Fibroblast of lung (primary cell): Measurements from ENCODE around the gene OR1L1. TPM values are rescaled to one million over a fixed set of nuclear protein-coding genes. Genes with fewer than 3 reads are reported as not detected.

ENCODE experiments used
- DNase-seq, 2 donors: peaks; one replicate each; pipeline versions ENCODE4 v3.0.0 to v3.0.0-alpha.2; 2010; ENCODE audit warnings: low read depth in 2 of 2
- H2AFZ ChIP-seq: 2 replicates; pipeline ENCODE4 v1.5.1; 2012; ENCODE audit warnings: low read length, control low read depth, inconsistent platforms
- H3K27ac ChIP-seq: 2 replicates; pipeline ENCODE4 v1.5.1; 2011; ENCODE audit warnings: low read length, control low read depth; ENCODE audit not compliant: insufficient read depth
- H3K27me3 ChIP-seq: 2 replicates; pipeline ENCODE4 v1.5.1; 2011; ENCODE audit warnings: mild to moderate bottlenecking, low read length; ENCODE audit not compliant: control insufficient read depth, insufficient read depth
- H3K36me3 ChIP-seq: 2 replicates; pipeline ENCODE4 v1.5.1; 2011; ENCODE audit warnings: low read length; ENCODE audit not compliant: control insufficient read depth, insufficient read depth
- H3K4me1 ChIP-seq: 2 replicates; pipeline ENCODE4 v1.5.1; 2011; ENCODE audit warnings: low read length; ENCODE audit not compliant: control insufficient read depth, insufficient read depth; ENCODE audit errors: extremely low read depth
- H3K4me2 ChIP-seq: 2 replicates; pipeline ENCODE4 v1.5.1; 2011; ENCODE audit warnings: low read length, control low read depth; ENCODE audit not compliant: insufficient read depth; ENCODE audit errors: extremely low read depth
- H3K4me3 ChIP-seq, 4 experiments: fragments of 200-600 bp in 1 of 4; sonication (generic) in 1 of 4; replicated peaks in 1 of 4; 2 replicates each; pipeline ENCODE4 v1.5.1; 2011 to 2016; ENCODE audit warnings: low read length in 4 of 4, low read depth in 3 of 4, mild to moderate bottlenecking in 3 of 4, control low read depth in 2 of 4, inconsistent platforms in 1 of 4, mixed read lengths in 1 of 4; ENCODE audit not compliant: insufficient read depth in 1 of 4; ENCODE audit errors: control extremely low read depth in 1 of 4
- H3K79me2 ChIP-seq: 2 replicates; pipeline ENCODE4 v1.5.1; 2012; ENCODE audit warnings: mild to moderate bottlenecking, low read length, inconsistent platforms; ENCODE audit not compliant: control insufficient read depth, insufficient read depth
- H3K9ac ChIP-seq: 2 replicates; pipeline ENCODE4 v1.5.1; 2011; ENCODE audit warnings: mild to moderate bottlenecking, low read length, control low read depth; ENCODE audit not compliant: insufficient read depth
- H3K9me3 ChIP-seq: 2 replicates; pipeline ENCODE4 v1.5.1; 2012; ENCODE audit warnings: low read depth, low read length; ENCODE audit not compliant: control insufficient read depth, insufficient read depth
- H4K20me1 ChIP-seq: 2 replicates; pipeline ENCODE4 v1.5.1; 2011; ENCODE audit warnings: low read length; ENCODE audit not compliant: control insufficient read depth, insufficient read depth; ENCODE audit errors: extremely low read depth
- EZH2 ChIP-seq: IDR thresholded peaks from 2 replicates; pipeline ENCODE4 v1.5.1; 2012; ENCODE audit warnings: low read length, control low read depth, mild to moderate bottlenecking; ENCODE audit errors: missing control alignments
- polyA plus RNA-seq, 2 donors: library from polyadenylated mRNA; depleted of rRNA in 1 of 2; stranded (reverse) in 1 of 2; unstranded in 1 of 2; fragments of >200 nt; gene quantifications; 2 replicates each; pipeline ENCODE4 v1.2.1, GENCODE V29; 2011 to 2012; ENCODE audit warnings: missing spikeins in 1 of 2
- total RNA-seq: library from RNA; depleted of rRNA; stranded (reverse); fragments of >200 nt; gene quantifications from 2 replicates; pipeline ENCODE4 v1.2.1, GENCODE V29; 2014
- TF ChIP-seq, protein P1 (sequence below), 2 donors: IDR thresholded peaks in 1 of 2; conservative IDR thresholded peaks in 1 of 2; 1 replicate in 1 of 2; 2 replicates in 1 of 2; pipeline ENCODE4 v1.5.1; 2011 to 2012; ENCODE audit warnings: low read length in 2 of 2, control low read depth in 1 of 2, inconsistent platforms in 1 of 2, low read depth in 1 of 2, mild to moderate bottlenecking in 1 of 2

OR1L1 gene
- total and polyA plus RNA-seq, 2 donors (not counting 1 experiment from before 2014, with no cell fraction given): not detected

DNA sequence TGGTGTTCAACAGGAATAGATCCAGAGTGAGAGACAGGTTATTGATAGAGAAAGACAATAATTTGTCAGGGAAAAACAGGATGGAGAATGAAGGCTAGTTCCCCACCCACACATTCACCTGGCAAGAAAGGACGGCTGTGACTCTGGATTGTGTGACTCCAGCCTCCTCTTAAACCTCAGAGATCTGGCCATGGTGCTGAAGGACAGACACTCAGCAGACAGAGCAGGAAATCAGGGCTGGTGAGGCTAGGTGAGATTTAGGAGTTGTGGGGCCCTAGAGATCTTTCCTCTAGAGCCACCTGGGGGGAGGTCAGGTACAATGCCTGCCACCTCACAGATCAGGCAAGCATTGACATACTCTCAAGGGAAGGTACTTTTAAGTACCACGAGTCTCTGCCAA is 19.3 kb upstream of the OR1L1 start:
- peak in 1 of 2 donors; percentile 0 for DNase-seq
- TF ChIP-seq EZH2: no peak
- TF ChIP-seq, protein P1, sequence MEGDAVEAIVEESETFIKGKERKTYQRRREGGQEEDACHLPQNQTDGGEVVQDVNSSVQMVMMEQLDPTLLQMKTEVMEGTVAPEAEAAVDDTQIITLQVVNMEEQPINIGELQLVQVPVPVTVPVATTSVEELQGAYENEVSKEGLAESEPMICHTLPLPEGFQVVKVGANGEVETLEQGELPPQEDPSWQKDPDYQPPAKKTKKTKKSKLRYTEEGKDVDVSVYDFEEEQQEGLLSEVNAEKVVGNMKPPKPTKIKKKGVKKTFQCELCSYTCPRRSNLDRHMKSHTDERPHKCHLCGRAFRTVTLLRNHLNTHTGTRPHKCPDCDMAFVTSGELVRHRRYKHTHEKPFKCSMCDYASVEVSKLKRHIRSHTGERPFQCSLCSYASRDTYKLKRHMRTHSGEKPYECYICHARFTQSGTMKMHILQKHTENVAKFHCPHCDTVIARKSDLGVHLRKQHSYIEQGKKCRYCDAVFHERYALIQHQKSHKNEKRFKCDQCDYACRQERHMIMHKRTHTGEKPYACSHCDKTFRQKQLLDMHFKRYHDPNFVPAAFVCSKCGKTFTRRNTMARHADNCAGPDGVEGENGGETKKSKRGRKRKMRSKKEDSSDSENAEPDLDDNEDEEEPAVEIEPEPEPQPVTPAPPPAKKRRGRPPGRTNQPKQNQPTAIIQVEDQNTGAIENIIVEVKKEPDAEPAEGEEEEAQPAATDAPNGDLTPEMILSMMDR (conservative IDR thresholded peaks at IDR 0.05 in 1 of 2, IDR thresholded peaks at IDR 0.05 in 1 of 2; ENCODE audit: low read depth in 1 of 2, low read length in 2 of 2): no peak
- Histone ChIP-seq H3K36me3 (no peaks in the 10 kb centered on the region), H3K9me3 (no peaks in the 10 kb centered on the region), H3K4me1 (no peaks in the 10 kb centered on the region), H3K27ac (no peak overlapping the region), H3K4me3 (no peak overlapping the region), H3K27me3 (no peaks in the 10 kb centered on the region), H3K9ac (no peak overlapping the region), H3K4me2 (no peak overlapping the region), H3K79me2 (no peaks in the 10 kb centered on the region), H4K20me1 (no peaks in the 10 kb centered on the region), H2AFZ (no peak overlapping the region)

DNA sequence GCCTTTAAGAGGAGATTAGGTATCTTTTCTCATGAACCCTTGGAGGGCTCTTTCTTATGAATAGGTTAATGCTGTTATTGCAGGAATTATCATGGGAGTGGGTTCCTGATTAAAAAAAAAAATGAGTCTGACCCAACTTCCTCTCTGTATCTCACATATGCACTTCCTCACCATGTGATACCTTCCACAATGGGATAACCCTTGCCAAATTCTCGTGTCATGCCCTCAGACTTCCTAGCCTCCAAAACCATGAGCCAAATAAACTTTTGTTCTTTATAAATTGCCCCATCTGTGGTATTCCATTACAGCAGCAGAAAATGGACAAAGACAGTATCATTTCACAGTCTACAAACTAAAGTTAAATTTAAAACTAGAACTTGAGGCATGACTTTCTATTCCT is 5.1 kb upstream of the OR1L1 start:
- DNase-seq: no peak
- no peak overlapping the region for H3K9ac ChIP-seq
- no peaks in the 10 kb centered on the region for H3K4me1 ChIP-seq
- H3K27me3 ChIP-seq: no peaks in the 10 kb centered on the region
- H3K4me2 ChIP-seq: no peak overlapping the region
- H2AFZ ChIP-seq: no peak overlapping the region
- H3K27ac ChIP-seq: no peak overlapping the region
- TF ChIP-seq EZH2: no peak
- TF ChIP-seq, protein P1 (conservative IDR thresholded peaks at IDR 0.05 in 1 of 2, IDR thresholded peaks at IDR 0.05 in 1 of 2; ENCODE audit: low read depth in 1 of 2, low read length in 2 of 2): no peak
- H3K4me3 ChIP-seq: no peak overlapping the region
- no peaks in the 10 kb centered on the region for H3K9me3 ChIP-seq
- no peaks in the 10 kb centered on the region for H3K79me2 ChIP-seq
- H4K20me1 ChIP-seq: no peaks in the 10 kb centered on the region
- no peaks in the 10 kb centered on the region for H3K36me3 ChIP-seq

DNA sequence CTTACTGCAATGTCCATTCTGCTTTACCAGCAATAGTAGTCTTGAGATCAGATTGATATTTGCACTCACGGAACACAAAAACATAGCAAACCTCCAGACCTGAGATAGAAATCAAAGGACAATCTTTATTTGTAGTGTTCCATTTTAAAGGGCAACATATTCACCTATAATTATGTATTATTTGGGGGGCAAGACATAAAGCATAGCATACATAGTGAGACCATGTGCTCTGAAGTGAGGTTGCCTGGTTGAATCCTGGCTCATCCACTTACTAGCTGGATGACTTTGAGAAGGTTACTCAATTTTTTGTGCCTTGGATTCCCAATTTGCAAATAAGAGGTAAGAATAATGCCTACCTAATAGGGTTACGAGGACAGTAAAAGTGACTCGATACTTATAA is 4.0 kb upstream of the OR1L1 start, which contains the start of gene OR1B1:
OR1B1 (minus strand) TSS at position 101 of the 400 bp plus-strand sequence.
- no peak within 1 kb of the TSS for H3K4me3 ChIP-seq
- no peak for TF ChIP-seq EZH2
- TF ChIP-seq, protein P1 (conservative IDR thresholded peaks at IDR 0.05 in 1 of 2, IDR thresholded peaks at IDR 0.05 in 1 of 2; ENCODE audit: low read depth in 1 of 2, low read length in 2 of 2): no peak
- no peaks in the 10 kb centered on the region for H3K4me1 ChIP-seq

More for the DNA sequence above, 4.0 kb upstream of the OR1L1 start, which contains the start of gene OR1B1:
- Histone ChIP-seq H3K9me3 (no peaks in the 10 kb centered on the region), H4K20me1 (no peaks in the 10 kb centered on the region), H3K27me3 (no peaks in the 10 kb centered on the region), H3K27ac (no peak within 1 kb of the TSS), H2AFZ (no peak within 1 kb of the TSS), H3K9ac (no peak within 1 kb of the TSS), H3K36me3 (no peaks in the 10 kb centered on the region), H3K4me2 (no peak within 1 kb of the TSS), H3K79me2 (no peaks in the 10 kb centered on the region)
- no peak for DNase-seq
